ENCODE data around the gene MSMB.

- TF ChIP-seq ZNF132 (tag by site-specific recombination; IDR thresholded peaks at IDR 0.05; ENCODE audit: borderline replicate concordance), result no peak
- TF ChIP-seq CTCF (tag by site-specific recombination; IDR thresholded peaks at IDR 0.05), result no peak
- no peak for TF ChIP-seq ZNF274 (IDR thresholded peaks at IDR 0.05; ENCODE audit: low read length)
- no peak for TF ChIP-seq ZNF274 (tag by site-specific recombination; IDR thresholded peaks at IDR 0.05; ENCODE audit: borderline replicate concordance)
- no peak for TF ChIP-seq ZNF529 (tag by site-specific recombination; IDR thresholded peaks at IDR 0.05; ENCODE audit: insufficient replicate concordance)
- no peak for TF ChIP-seq ZNF18 (tag by site-specific recombination; IDR thresholded peaks at IDR 0.05)
- TF ChIP-seq OVOL3 (tag by site-specific recombination; IDR thresholded peaks at IDR 0.05), result no peak
- TF ChIP-seq ZNF10 (tag by site-specific recombination; IDR thresholded peaks at IDR 0.05), result no peak
- TF ChIP-seq ZNF658 (tag by site-specific recombination; IDR thresholded peaks at IDR 0.05), result no peak
- TF ChIP-seq KLF8 (tag by site-specific recombination; IDR thresholded peaks at IDR 0.05), result no peak
Observed at GRCh38 chr10:46040004-46040403, 6.1 kb downstream of the MSMB start.
